KBM-7 (cell line): ENCODE measurements around the gene RILPL2.
"Not testable (repeated sequence)": the region's sequence is repeated elsewhere in the genome, so short reads cannot be mapped to it uniquely, and the experiment has no call there.

Experiments
- DNase-seq: peaks from one replicate; pipeline ENCODE4 v3.0.0-alpha.2; 2015
- in situ Hi-C: fragments of 300-500 bp; cut with MboI; formaldehyde crosslinking; loops from 2 replicates; pipeline ENCODE4 v1.14.3; 2020; ENCODE audit warnings: low sequenced_read_pairs, low pct_unique_long_range_greater_than_20kb, mixed read lengths

RILPL2 gene

DNA sequence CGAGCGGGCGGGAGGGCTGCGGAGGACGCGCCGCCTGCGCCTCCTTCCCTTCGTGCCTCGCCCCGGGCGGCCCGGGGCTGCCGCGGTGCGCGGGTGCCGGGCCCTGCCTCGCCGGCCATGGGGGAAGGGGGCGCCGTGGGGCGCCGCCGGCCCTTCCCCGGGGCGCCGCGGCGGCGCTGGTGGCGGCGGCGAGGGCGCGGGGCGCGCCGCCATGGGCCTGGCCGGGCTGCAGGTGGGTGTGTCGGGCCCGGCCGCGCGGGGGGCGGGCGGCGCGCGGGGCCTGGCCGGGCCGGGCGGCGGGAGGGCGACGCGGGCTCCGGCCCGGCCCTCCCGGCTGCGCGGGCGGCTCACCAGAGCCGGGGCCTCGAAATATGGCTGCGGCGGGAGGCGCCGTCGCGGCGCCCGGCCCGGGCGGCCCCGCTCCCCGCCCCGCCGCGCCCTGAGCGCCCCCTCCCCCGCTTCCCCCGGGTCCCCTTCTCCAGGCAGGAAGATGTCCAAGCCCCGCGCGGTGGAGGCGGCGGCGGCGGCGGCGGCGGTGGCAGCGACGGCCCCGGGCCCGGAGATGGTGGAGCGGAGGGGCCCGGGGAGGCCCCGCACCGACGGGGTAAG, 47.4 kb downstream of the RILPL2 start:
- in situ Hi-C loops = no loop called here
- no peak for DNase-seq

DNA sequence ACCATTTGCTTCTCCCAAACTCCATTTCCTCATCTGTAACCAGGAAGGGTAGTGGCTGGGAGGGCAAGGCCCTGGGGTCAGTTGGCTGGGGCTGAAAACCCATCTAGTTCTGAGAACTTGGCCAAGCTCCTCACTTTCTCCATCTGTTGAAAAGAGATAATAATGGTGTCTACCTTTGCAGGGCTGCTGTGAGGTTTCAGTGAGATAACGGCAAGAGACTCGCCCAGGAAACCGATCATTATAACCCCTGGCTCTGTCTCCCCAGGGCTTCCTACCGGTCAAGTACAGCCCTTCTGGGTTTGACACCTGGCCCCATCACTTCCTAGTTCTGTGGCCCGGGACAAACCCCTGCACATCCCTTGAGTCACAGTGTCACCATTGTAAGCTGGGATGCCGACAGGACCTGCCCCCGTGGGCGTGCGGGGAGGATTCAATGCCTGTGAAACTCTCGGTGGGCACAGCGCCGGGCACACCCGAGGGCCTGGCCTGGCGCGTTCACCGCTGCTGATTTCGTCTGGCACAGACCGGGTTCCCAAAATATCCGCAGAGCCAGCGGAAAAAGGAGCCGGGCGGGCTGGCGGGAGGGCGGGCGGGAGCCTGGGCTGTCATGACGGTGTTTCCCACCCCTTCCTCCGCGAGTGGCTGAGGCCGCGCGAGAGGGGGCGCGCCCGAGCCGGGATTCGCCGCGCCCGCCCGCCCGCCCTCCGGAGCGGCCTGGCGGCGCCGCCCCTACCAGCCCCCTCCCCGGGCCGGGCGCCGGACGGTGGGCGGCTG, 48.1 kb downstream of the RILPL2 start:
- in situ Hi-C loops = no loop called here

DNA sequence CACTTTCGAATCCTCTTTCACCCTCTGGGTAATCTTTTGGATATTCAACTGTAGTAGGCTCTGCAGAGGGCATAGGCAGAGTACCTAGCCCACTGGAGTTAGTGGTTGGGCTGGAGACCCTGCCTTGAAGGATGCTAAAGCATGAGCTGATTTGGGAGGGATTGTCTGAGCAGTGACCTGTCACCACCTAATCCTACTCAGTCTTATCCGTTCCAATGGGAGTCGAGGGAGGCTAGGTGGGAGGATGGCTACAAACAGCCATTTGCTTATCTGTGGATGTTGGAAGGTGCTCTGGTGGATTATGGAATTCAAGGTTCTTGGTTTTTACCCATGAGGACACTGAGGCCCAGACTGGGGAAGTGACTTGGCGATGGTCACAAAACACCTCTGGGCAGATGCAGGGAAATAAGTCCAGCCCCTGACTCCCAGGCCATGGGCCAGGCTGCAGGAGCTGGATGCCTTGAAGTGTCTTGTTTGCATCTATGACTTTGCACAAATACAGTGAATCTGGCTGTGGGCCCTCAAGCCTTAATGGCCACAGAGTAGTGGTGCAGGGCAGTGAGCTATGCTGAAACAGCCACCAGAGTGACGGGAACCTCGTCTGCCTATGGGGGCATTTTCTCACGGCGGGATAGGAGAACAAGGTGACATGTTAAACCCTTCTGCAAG, 48.8 kb downstream of the RILPL2 start:
- in situ Hi-C loops = no loop called here
- DNase-seq = no peak

More for the DNA sequence above, 48.1 kb downstream of the RILPL2 start:
- DNase-seq = peak; percentile 56

DNA sequence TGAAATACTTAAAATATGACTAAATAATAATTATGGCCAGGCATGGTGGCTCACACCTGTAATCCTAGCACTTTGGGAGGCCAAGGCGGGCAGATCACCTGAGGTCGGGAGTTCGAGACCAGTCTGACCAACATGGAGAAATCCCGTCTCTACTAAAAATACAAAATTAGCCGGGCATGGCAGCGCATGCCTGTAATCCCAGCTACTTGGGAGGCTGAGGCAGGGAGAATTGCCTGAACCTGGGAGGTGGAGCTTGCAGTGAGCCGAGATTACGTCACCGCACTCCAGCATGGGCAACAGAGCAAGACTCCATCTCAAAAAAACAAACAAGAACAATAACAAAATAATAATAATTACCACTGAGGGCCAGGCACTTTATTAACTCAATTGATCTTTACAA, 50.9 kb downstream of the RILPL2 start:
- in situ Hi-C loops, DNase-seq: not testable (repeated sequence)

DNA sequence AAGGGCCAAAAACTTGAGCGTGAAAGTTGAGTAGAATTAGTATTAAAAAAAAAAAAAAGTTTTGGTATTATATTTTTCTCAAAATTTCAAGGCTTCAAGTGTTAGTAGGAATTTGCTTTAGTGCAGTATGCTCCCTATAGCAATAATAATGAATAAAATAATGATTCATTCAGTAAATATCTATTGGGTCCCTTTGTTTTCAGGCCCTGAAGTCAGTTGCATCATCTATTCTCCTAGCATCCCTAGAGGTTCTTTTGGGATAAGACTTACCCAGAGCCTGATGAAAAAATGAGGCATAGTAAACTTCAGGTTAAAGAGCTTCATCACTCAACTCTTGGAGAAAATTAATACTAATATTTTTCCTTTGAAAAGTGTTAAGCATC, 51.5 kb downstream of the RILPL2 start:
- in situ Hi-C loops = no loop called here
- no peak for DNase-seq

DNA sequence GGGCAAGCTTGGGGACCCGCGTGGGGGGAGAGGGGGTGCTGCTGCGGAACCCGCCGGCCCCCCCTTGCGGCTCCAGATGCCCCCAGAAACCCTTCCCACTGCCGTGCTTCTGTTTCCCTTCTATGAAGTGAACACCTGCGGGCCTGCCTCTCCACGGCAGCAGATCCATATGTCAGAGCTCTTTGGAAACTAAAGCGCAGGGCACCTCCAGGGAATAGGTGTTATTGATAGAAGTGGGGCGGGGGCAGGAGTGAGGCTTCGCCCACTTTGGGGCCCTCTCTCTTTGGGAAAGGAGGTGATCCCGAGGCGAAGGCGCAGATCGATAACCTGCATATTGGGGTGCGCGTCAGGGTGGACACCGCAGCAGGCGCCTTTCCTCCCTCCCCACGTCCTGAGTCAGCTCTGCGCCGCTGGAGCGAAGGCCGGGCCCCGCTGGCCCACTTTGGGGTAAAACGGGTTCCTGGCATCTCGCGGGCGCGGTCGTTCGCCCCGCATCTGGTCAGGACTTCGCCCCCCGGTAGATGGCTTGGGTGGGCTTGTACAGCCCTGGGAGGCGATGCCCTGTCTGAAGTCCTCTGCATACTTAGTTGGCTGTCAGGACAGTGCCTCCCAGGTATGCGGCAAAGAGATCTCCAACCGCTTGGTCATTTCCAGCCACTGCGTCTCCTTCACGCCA, 52.0 kb downstream of the RILPL2 start:
- DNase-seq = peak; percentile 28

DNA sequence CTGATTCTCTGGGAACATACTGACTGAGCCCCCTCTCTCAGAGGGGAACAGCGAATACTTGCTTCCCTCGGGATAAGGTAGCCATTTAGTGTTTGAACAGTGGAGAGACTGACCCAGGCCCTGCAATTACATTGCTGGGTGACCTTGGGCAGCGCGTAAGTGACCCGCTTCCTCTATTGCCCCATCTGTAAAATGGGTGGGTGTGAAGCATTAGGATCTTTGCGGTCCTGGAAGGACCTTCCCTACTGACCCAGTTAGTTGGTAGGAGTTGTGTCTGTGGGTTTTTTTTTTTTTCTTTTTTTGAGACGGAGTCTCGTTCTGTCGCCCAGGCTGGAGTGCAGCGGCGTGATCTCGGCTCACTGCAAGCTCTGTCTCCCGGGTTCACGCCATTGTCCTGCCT, 53.8 kb downstream of the RILPL2 start:
- no peak for DNase-seq
- in situ Hi-C loops = no loop called here

More for the DNA sequence above, 52.0 kb downstream of the RILPL2 start:
- in situ Hi-C loops = no loop called here

DNA sequence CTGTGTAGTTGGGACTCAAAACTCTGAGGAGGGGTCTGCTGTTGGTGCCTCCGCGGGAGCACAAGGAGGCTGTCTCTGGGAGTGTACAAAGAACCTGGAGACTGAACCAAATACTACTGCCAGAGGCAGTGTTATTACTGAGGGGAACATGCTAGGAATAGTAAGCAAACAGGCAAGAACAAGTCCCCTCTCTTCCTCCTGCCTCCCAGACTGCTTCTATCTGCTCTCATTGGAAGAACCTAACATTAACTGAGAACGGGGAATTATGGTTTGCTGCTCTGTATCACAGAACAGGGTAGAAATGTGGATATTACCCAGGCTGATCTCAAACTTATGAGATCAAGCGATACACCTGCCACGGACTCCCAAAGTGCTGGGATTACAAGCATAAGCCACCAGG, 57.1 kb downstream of the RILPL2 start:
- DNase-seq = no peak
- in situ Hi-C loops = no loop called here

DNA sequence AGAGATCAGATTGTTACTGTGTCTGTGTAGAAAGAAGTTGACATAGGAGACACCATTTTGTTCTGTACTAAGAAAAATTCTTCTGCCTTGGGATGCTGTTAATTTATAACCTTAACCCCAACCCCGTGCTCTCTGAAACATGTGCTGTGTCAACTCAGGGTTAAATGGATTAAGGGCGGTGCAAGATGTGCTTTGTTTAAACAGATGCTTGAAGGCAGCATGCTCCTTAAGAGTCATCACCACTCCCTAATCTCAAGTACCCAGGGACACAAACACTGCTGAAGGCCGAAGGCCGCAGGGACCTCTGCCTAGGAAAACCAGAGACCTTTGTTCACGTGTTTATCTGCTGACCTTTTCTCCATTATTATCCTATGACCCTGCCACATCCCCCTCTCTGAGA, 64.1 kb downstream of the RILPL2 start:
- DNase-seq, in situ Hi-C loops: not testable (repeated sequence)

DNA sequence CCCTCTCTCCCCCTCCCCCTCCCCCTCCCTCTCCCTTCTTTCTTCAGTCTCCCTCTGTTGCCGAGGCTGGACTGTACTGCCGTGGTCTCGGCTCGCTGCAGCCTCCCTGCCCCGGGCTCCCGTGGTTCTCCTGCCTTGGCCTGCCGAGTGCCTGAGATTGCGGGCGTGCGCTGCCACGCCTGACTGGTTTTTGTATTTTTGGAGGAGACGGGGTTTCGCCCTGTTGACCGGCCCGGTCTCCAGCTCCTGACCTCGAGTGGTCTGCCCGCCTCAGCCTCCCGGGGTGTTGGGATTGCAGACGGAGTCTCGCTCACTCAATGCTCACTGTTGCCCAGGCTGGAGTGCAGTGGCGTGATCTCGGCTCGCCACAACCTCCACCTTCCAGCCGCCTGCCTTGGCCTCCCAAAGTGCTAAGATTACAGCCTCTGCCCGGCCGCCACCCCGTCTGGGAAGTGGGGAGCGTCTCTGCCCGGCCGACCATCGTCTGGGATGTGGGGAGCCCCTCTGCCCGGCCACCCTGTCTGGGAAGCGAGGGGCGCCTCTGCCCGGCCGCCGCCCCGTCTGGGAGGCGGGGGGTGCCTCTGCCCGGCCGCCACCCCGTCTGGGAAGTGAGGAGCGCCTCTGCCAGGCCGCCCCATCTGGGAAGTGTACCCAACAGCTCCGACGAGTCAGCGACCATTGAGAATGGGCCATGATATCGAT, 64.7 kb downstream of the RILPL2 start:
- in situ Hi-C loops, DNase-seq: not testable (repeated sequence)

DNA sequence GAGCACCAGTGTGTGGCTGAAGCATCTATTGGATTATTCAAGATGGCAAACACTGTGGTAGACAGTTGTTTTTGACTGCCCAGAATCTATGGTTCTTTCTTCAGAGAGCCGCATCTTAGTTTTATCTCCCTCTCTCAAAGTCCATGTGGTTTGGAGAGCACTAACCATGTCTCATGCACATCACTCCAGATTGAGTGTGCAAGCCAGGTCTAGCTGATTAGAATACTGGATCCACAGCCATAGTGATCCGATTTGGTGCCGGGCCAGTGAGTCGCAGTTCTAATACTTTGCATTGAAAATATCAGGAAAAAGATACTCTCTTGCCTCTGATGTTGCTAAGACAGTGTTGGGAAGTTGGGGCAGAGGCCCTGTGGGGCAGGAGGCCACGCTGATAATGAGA, 67.3 kb downstream of the RILPL2 start:
- in situ Hi-C loops = no loop called here
- DNase-seq = no peak

DNA sequence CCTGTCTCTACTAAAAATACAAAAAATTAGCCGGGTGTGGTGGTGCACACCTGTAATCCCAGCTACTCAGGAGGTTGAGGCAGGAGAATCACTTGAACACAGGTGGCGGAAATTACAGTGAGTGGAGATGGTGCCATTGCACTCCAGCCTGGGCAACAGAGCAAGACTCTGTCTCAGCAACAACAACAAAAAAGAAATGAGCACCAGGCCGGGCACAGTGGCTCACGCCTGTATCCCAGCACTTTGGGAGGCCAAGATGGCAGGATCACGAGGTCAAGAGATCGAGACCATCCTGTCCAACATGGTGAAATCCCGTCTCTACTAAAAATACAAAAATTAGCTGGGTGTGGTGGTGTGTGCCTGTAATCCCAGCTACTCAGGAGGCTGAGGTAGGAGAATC, 68.1 kb downstream of the RILPL2 start:
- in situ Hi-C loops, DNase-seq: not testable (repeated sequence)

DNA sequence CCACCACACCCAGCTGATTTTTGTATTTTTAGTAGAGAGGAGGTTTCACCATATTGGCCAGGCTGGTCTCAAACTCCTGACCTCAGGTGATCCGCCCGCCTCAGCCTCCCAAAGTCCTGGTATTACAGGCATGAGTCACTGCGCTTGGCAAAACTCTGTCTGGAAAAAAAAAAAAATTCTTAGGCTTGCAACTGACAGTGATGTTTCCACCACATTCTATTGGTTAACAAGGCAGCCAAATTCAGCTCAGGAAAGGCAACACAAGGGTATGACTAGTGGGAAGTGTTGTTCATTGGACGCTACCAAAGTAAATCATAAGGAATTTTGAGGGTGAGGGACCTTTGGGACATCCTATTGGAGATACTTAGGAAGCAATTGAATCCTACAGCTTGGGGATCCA, 69.0 kb downstream of the RILPL2 start:
- no peak for DNase-seq
- in situ Hi-C loops = no loop called here
